Activated B cell treated with CpG ODN at 0.5 μM for 24 hours (primary cell): ENCODE measurements around the gene GNG13. TPM values are rescaled to one million over a fixed set of nuclear protein-coding genes. Genes with fewer than 3 reads are reported as not detected.

ENCODE experiments used
- ATAC-seq: fragments of 200-7000 bp; cut with Tn5 transposase; one replicate; pipeline ENCODE4 v1.10.0; 2021; ENCODE audit warnings: low read depth, mild to moderate bottlenecking, moderate library complexity
- CTCF ChIA-PET: fragments of 350-600 bp; sonication (Branson Sonifier 250); formaldehyde crosslinking; loops from one replicate; lab custom pipeline; 2021; ENCODE audit warnings: antibody characterized with exemption; lab: Charles Lee
- POLR2A ChIA-PET: fragments of 350-600 bp; sonication (Branson Sonifier 250); formaldehyde crosslinking; loops from one replicate; lab custom pipeline; 2021; ENCODE audit warnings: antibody characterized with exemption; lab: Charles Lee
- DNase-seq: peaks from one replicate; pipeline ENCODE4 v3.0.0; 2022
- H3K27ac Mint-ChIP-seq: one replicate; pipeline ENCODE4 v1.8.0; 2020; ENCODE audit warnings: mixed read lengths
- H3K27me3 Mint-ChIP-seq: one replicate; pipeline ENCODE4 v1.8.0; 2021; ENCODE audit warnings: mixed read lengths
- H3K36me3 Mint-ChIP-seq: one replicate; pipeline ENCODE4 v1.8.0; 2021; ENCODE audit warnings: low read depth, mixed read lengths
- H3K4me1 Mint-ChIP-seq: one replicate; pipeline ENCODE4 v1.8.0; 2021; ENCODE audit warnings: mixed read lengths
- H3K4me3 Mint-ChIP-seq: one replicate; pipeline ENCODE4 v1.8.0; 2020; ENCODE audit warnings: mild to moderate bottlenecking, mixed read lengths
- H3K9me3 Mint-ChIP-seq: one replicate; pipeline ENCODE4 v1.8.0; 2020; ENCODE audit warnings: mixed read lengths
- intact Hi-C: fragments of 100-400 bp; cut with micrococcal nuclease; formaldehyde crosslinking; loops from one replicate; pipeline ENCODE4 v1.15.1; 2024
- total RNA-seq: library from RNA; stranded (reverse); gene quantifications from 2 replicates; pipeline ENCODE4 v1.2.3, GENCODE V29; 2022
- TF ChIP-seq, protein P1 (sequence below): fragments of 200-600 bp; IDR thresholded peaks from one replicate; pipeline ENCODE4 v1.8.0; 2022; ENCODE audit warnings: antibody characterized with exemption, mild to moderate bottlenecking

GNG13 gene
- total RNA-seq, 1 donor from 2014 or later = not detected

DNA sequence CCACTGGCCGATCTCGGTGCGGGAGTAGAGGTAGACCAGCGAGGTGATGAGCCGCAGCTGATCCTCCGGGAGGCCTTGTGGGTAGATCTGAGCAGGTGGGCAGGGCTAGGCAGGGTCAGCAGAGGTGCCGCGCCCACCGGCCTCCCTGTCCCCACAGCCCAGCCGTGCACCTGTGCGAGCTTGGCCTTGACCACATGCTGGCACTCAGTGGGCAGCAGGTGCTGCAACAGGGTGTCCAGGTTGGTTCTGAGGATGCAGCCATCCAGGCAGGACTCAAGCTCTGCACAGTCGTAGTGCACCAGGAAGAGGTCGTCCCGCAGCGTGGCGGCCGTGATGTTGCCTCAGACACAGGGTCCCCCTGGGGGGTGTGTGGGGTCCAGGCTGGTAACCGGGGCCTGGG is 27.6 kb downstream of the GNG13 start:
- TF ChIP-seq, protein P1, sequence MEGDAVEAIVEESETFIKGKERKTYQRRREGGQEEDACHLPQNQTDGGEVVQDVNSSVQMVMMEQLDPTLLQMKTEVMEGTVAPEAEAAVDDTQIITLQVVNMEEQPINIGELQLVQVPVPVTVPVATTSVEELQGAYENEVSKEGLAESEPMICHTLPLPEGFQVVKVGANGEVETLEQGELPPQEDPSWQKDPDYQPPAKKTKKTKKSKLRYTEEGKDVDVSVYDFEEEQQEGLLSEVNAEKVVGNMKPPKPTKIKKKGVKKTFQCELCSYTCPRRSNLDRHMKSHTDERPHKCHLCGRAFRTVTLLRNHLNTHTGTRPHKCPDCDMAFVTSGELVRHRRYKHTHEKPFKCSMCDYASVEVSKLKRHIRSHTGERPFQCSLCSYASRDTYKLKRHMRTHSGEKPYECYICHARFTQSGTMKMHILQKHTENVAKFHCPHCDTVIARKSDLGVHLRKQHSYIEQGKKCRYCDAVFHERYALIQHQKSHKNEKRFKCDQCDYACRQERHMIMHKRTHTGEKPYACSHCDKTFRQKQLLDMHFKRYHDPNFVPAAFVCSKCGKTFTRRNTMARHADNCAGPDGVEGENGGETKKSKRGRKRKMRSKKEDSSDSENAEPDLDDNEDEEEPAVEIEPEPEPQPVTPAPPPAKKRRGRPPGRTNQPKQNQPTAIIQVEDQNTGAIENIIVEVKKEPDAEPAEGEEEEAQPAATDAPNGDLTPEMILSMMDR = no peak
- no peak overlapping the region for H3K4me3 Mint-ChIP-seq
- H3K27me3 Mint-ChIP-seq = peaks cover 6% of the 10 kb centered on the region
- H3K36me3 Mint-ChIP-seq = no peaks in the 10 kb centered on the region
- no peaks in the 10 kb centered on the region for H3K4me1 Mint-ChIP-seq
- intact Hi-C loops = no loop called here
- H3K27ac Mint-ChIP-seq = no peak overlapping the region
- ChIA-PET CTCF (interaction anchor here (1.0 kb wide), 1 partner anchor 61 kb away, joined by 3 read pairs; no protein-coding TSS in a partner anchor), POLR2A (interaction anchor here (0.7 kb wide), 1 partner anchor 16 kb away, joined by 6 read pairs; no protein-coding TSS in a partner anchor)
- no peaks in the 10 kb centered on the region for H3K9me3 Mint-ChIP-seq
- ATAC-seq = no peak
- DNase-seq = no peak

DNA sequence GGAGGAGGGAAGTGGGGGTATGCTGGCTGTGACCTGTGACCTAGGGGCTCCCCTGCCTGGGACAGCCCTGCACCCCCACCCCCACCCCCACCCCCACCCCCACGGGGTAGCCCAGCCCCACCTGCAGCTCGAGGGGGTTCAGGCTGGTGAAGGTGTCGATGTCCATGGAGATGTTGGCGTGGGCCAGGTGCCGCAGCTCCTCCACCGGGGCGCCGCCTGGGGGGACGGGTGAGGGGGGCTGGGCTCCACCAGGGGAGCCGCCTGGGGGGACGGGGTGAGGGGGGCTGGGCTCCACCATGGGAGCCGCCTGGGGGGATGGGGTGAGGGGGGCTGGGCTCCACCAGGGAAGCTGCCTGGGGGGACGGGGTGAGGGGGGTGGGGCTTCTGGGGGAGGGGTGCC is 30.1 kb downstream of the GNG13 start:
- Mint-ChIP-seq H3K4me1 (no peaks in the 10 kb centered on the region), H3K9me3 (no peaks in the 10 kb centered on the region), H3K27ac (no peak overlapping the region), H3K36me3 (no peaks in the 10 kb centered on the region), H3K27me3 (no peaks in the 10 kb centered on the region), H3K4me3 (no peak overlapping the region)
- CTCF ChIA-PET = no interaction called here
- intact Hi-C loops = no loop called here
- TF ChIP-seq, protein P1 = no peak
- ATAC-seq (no peak), DNase-seq (no peak)
- POLR2A ChIA-PET = no interaction called here

DNA sequence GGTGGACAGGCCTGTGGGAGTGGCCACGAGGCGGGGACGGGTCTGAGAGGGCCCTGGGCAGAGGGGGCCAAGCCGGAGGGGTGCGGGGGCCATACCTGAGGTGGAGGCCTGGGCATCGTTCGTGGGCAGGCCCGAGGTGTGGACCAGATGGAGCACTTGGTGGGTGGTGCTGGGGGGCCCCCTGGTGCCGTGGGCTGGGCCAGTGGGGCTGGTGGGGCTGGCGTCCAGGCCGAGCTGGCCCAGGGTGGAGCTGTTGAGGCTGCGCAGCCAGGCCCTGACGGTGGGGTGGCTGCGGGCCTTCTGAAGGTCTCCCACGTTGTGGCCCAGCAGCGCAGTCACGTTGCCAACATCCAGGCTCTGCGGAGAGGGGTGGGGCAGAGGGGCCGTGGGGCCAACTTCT is 30.6 kb downstream of the GNG13 start:
- Mint-ChIP-seq H3K9me3 (no peaks in the 10 kb centered on the region), H3K4me1 (no peaks in the 10 kb centered on the region), H3K4me3 (no peak overlapping the region), H3K27ac (no peak overlapping the region), H3K27me3 (no peaks in the 10 kb centered on the region), H3K36me3 (no peaks in the 10 kb centered on the region)
- DNase-seq (no peak), ATAC-seq (no peak)
- TF ChIP-seq, protein P1 = no peak
- intact Hi-C loops = no loop called here
- CTCF ChIA-PET = no interaction called here
- POLR2A ChIA-PET = no interaction called here

DNA sequence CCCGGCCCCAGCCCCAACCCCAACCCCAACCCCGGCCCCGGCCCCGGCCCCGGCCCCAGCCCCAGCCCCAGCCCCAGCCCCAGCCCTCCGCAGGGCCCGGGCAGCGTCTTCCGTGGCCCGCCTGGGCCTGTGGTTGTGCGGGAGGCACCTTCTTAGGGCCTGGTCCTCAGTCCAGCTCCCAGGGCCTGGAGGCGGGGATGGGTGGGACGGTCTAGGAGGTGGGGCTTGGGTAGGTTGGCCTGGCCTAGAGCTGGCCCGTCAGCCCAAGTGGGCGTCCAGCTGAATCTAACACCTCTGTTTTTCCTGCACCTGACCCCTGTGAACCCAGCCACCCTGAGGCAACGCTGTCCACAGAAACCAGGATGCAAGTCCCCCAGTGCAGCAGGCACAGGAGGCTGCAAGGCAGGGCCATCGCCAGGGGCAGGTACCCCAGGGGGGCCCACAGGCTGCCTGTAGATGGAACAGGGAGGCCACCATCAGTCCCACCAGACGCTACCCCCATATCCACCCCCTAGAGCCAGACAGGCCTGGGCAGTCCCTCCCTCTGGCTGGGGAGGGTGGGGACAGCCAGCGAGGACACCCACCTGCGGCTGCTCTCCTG is 31.2 kb downstream of the GNG13 start:
- Mint-ChIP-seq H3K27ac (no peak overlapping the region), H3K4me3 (no peak overlapping the region), H3K4me1 (no peaks in the 10 kb centered on the region), H3K36me3 (no peaks in the 10 kb centered on the region), H3K9me3 (no peaks in the 10 kb centered on the region), H3K27me3 (no peaks in the 10 kb centered on the region)
- ATAC-seq (no peak), DNase-seq (no peak)
- TF ChIP-seq, protein P1 = no peak
- ChIA-PET CTCF (no interaction called here), POLR2A (no interaction called here)
- intact Hi-C loops = no loop called here

DNA sequence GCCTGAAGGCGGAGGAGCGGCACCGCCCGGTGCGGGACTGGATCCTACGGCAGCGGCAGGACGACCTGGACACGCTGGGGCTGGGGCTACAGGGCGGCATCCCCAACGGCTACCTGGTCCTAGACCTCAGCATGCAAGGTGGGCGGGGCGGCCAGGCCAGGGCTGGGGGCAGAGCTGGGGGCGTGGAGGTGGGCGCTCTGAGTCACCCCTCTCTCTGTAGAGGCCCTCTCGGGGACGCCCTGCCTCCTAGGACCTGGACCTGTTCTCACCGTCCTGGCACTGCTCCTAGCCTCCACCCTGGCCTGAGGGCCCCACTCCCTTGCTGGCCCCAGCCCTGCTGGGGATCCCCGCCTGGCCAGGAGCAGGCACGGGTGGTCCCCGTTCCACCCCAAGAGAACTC is 32.1 kb downstream of the GNG13 start:
- no peaks in the 10 kb centered on the region for H3K36me3 Mint-ChIP-seq
- intact Hi-C loops = no loop called here
- no peak for ATAC-seq
- ChIA-PET CTCF (no interaction called here), POLR2A (no interaction called here)
- DNase-seq = no peak
- TF ChIP-seq, protein P1 = no peak
- no peak overlapping the region for H3K27ac Mint-ChIP-seq
- H3K27me3 Mint-ChIP-seq = no peaks in the 10 kb centered on the region
- H3K4me3 Mint-ChIP-seq = no peak overlapping the region
- H3K4me1 Mint-ChIP-seq = no peaks in the 10 kb centered on the region
- H3K9me3 Mint-ChIP-seq = no peaks in the 10 kb centered on the region
